Activated T-cell treated with anti-CD3 and anti-CD28 coated beads, Interleukin-2, amount 50 U/mL, for 1 hour (primary cell): ENCODE results near the gene DGKE.

Experiments
- DNase-seq: peaks from one replicate; pipeline ENCODE4 v3.0.0-alpha.2; 2020

The DGKE gene

GRCh38 chr17:56851008-56851407, 17.1 kb downstream of the DGKE start:
- no peak for DNase-seq

DNA sequence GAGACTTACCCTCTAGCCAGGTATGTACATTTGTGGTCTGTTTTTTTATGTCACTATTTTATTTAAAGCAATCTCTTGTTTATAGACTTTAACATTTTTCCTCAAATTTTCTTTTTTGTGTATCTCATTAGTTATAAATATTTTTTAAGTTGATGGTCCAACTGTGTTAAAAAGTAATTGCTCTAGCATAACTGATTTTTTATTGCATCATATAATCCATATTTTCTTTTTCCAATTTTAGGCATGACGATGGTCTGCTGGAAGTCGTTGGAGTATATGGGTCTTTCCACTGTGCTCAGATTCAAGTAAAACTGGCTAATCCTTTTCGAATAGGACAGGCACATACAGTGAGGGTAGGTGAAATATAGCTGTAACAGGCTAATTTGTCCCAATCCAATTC, 27.9 kb downstream of the DGKE start:
- no peak for DNase-seq

GRCh38 chr17:56863974-56864373, 30.0 kb downstream of the DGKE start:
- no peak for DNase-seq

DNA sequence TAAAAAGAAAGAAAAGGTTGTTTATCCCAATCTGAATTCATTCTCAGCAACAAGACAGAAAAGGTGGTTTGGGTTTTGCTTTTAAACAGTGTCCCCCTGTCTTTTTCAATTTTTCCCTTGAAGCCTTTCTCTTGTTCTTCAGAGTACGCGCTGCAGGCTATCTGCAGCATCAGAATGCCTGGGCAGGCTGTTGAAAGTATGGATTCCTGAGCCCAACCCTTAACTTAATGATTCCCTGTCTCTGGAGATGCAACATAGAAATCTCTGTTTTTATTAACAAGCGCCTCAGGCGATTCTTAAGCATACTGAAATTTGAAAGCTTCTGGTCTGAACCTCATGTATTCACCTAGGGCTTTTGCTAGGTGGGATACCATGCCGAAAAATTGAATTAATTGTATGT, 32.1 kb downstream of the DGKE start:
- DNase-seq: no peak

GRCh38 chr17:56866496-56866895, 32.5 kb downstream of the DGKE start:
- DNase-seq: no peak

GRCh38 chr17:56867948-56868376, 34.0 kb downstream of the DGKE start:
- DNase-seq: no peak

- DNase-seq: no peak
Measured at GRCh38 chr17:56868716-56869115, 34.8 kb downstream of the DGKE start.

DNA sequence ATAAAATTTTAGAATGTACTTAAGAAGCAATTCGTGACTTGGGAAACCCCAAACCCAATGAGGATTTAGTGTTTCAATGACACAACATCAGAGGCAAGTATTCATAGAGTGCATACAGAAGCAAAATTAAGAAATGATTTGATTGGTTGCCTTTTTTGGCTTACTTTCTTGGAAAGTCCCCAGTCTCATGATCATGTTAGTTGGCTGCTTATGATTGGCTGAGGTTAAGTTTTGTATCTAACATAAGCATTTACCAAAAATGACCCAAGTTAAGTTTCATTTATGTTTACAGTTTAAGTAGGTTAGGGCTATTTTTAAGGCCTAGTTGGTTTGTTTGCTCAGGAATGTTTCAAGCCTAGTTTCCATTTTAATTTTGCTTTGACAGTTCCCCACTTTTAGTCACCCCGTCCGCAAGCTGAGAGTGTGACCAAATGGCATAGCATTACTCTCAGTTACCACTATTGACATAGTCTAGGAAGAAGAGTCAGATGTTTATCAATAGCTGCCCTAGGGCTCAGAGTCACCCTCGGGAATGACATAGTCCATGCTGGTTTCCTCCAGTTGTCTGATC, 36.2 kb downstream of the DGKE start:
- no peak for DNase-seq

GRCh38 chr17:56876766-56877179, 42.8 kb downstream of the DGKE start:
- no peak for DNase-seq

- DNase-seq: no peak
Measured at GRCh38 chr17:56879280-56879679, 45.3 kb downstream of the DGKE start.

GRCh38 chr17:56880133-56880532, 46.2 kb downstream of the DGKE start:
- no peak for DNase-seq

DNA sequence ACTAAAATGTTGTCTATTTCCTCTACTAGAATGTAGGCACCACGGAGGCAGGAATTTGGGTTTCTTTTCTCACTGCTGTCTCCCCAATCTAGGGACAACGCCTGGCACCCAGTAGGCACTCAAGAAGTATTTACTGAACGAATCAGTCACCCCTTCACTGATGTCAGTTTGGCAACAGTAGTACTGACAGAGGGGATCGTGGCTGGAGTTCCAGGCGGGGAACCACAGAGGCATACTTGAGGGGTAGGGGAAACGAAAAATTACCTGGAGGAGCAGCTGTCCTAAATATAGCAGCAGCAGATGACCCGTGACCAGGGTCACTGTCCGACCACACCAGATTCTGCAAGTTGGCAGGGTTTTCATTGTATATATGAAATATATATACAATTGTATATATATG, 46.6 kb downstream of the DGKE start:
- DNase-seq: no peak

- no peak for DNase-seq
Measured at GRCh38 chr17:56881685-56882295, 47.8 kb downstream of the DGKE start.

DNA sequence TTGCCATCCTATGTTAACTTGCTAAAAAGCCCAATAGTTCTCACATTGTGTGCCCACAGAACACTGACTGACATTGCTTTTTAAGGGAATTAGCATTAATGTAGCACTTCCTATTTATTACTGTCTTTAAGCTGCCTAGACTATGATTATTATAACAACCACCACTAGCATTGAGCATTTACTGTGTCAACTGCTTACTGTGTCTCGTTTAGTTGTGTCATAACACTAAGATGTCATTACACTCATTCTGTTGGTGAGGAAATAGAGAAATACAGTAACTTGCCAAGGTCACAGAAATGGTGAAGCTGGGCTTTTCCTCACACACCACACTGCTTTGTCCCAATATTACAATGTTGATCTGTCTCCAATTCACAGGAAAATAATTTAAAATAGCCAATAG, 49.7 kb downstream of the DGKE start:
- no peak for DNase-seq

DNA sequence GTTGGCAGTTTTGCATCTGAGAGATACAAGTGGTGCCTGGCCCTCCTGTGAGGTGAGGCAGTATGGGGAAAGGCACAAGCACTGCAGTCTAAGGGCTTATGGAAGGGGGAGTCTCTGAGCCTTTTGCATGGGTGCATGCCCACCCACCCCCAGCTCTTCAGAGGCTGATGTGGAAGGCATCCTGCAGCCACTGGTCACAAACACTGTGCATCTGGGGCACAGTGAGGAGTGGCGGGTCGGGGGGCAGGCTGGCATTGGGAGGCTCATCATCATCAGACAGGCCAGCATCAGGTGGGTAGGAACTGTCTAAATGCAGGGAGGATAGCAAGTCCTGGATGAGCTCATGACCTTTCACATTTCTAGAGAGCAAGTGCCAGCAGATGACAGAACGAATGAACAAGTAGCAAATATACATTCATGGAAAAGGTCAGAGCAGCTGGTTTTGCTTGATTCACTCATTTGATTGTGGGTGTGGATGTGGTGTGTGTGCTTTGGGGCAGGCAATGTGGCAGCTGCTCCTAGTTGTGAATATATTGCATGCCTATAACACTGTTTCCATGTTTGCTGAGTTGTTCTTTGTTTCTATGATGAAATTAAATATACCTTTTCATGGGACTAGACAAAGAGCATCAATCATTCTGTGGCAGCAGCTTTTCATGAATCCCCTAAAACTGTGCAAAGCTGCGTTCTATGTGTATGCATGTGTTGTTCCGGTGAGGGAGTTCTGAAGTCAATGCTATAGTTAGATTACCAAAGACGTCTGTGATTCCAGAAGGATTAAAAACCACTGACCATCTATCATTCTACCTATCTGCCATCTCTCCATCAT, 50.7 kb downstream of the DGKE start:
- no peak for DNase-seq

GRCh38 chr17:56885312-56885657, 51.3 kb downstream of the DGKE start:
- DNase-seq: no peak

GRCh38 chr17:56886288-56886731, 52.4 kb downstream of the DGKE start:
- DNase-seq: no peak

DNA sequence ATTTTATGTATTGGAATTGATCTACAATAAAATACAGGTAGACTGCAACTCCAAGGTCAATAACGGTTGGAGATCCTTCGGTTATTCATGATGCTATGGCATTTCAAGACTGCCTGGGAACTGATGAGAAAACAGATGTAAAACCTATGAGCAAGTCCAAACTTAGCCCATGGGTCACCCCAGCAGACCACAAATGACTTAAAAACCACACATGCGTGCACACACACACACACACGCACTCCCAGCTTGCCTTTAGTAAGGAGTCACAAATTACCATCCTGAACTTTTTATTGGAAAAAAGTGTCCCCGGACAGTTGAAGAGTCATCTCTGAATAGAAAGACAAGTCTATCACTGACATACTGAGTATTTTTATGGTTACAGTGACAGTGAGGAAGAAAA, 53.2 kb downstream of the DGKE start:
- no peak for DNase-seq

GRCh38 chr17:56887552-56888467, 53.9 kb downstream of the DGKE start:
- no peak for DNase-seq

GRCh38 chr17:56890390-56890789, 56.4 kb downstream of the DGKE start:
- DNase-seq: no peak

DNA sequence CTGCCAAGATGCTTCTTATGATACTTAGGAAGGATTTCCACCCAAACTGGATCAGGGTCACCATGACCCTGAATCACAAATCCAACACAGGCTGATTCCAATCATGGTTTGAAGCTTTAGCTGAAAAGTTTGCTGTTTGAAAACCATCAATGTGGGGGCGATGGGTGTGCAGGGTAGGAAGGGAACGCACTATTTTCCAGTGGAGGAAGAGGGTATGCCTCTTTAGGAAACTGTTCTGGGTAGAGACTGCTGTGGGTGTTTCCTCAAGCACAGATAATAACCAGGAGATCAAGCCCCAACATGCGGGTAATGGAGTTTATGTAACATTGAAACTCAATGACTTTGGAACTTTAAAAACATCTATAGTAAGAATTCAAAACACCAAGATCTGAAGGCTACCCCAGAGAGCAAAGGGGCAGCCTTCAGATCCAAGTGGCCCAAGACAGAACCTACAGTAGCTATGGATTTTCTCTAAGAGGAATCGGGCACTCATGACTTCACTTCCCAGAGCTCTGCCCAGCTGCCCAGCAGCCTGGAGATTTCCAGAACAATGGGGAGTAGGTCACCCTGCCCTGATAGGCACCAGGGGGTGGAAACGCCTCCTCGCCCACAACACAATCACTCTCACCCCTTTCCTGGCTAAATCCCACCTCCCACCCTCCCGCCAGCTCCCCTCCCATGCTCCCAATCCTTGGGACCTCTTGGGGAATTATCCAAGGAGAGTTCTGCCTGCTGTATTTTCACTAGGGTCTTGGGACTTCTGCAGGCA, 57.1 kb downstream of the DGKE start:
- no peak for DNase-seq

DNA sequence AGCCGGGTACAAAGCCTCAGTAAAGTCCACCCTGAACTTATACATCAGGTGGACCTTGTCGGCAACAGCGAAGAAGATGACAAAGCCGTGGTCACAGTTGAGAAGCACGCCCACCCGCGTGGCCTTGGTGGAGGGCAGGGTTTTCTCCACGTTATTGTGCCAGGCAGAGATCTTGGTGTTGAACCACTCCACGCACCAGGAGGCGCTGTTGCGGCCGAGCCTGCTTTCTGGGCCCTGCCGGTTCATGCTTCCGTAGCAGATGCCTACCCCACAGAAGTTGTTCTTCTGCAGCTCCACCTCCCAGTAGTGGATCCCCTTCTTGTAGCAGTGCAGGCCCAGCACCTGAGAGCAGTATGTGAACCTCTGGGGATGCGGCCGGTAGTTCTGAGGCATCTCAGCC, 57.8 kb downstream of the DGKE start:
- DNase-seq: peak; percentile 64
